Measurements from ENCODE around the gene CERS5.

- TF ChIP-seq CTCF (IDR thresholded peaks at IDR 0.05) (no peak), POLR2A (IDR thresholded peaks at IDR 0.05) (no peak), EP300 (IDR thresholded peaks at IDR 0.05) (no peak)
Observed at GRCh38 chr12:50102131-50102531, 65.0 kb downstream of the CERS5 start.
